H1 (cell line): ENCODE results near the gene DYNC1I1. TPM values are rescaled to one million over a fixed set of nuclear protein-coding genes. Genes with fewer than 3 reads are reported as not detected.

Experiments
- CTCF ChIA-PET: fragments of 300-600 bp; sonication (Branson Sonifier 250); formaldehyde crosslinking; loops from one replicate; lab custom pipeline; 2021; ENCODE audit not compliant: partially characterized antibody; lab: Charles Lee
- POLR2A ChIA-PET: fragments of 300-600 bp; sonication (Branson Sonifier 250); formaldehyde crosslinking; loops from one replicate; lab custom pipeline; 2021; ENCODE audit warnings: inconsistent platforms; ENCODE audit not compliant: partially characterized antibody; lab: Charles Lee
- DNase-seq, 2 experiments: peaks; one replicate each; pipeline versions ENCODE4 v3.0.0 to v3.0.0-alpha.2; 2010 to 2022; ENCODE audit warnings: low spot score in 2 of 2, low read depth in 1 of 2, mixed read lengths in 1 of 2
- FAIRE-seq: peaks from 2 replicates; lab custom pipeline; 2011; peaks lifted over from hg19 to GRCh38; lab: Jason Lieb, UNC
- H2AFZ ChIP-seq: 2 replicates; pipeline ENCODE4 v1.8.1; 2012; ENCODE audit warnings: low read length, inconsistent platforms
- H2AK5ac ChIP-seq: 2 replicates; pipeline ENCODE4 v1.6.1; 2013; ENCODE audit warnings: low read depth, low read length
- H2BK120ac ChIP-seq: replicated peaks from 2 replicates; pipeline ENCODE3; 2013; ENCODE audit warnings: low read depth, low read length, inconsistent platforms
- H2BK12ac ChIP-seq: 2 replicates; pipeline ENCODE4 v1.6.1; 2013; ENCODE audit warnings: low read depth, low read length
- H2BK15ac ChIP-seq: 2 replicates; pipeline ENCODE4 v1.6.1; 2013; ENCODE audit warnings: low read length
- H2BK20ac ChIP-seq: 2 replicates; pipeline ENCODE4 v1.6.1; 2013; ENCODE audit warnings: low read length
- H2BK5ac ChIP-seq: 2 replicates; pipeline ENCODE4 v1.6.1; 2013; ENCODE audit warnings: low read depth, low read length
- H3K14ac ChIP-seq: 2 replicates; pipeline ENCODE4 v1.6.1; 2013; ENCODE audit warnings: inconsistent platforms; ENCODE audit not compliant: insufficient read length
- H3K18ac ChIP-seq: 2 replicates; pipeline ENCODE4 v1.6.1; 2013; ENCODE audit warnings: low read length; ENCODE audit errors: extremely low read depth
- H3K23ac ChIP-seq: 2 replicates; pipeline ENCODE4 v1.6.1; 2013; ENCODE audit warnings: inconsistent platforms; ENCODE audit not compliant: insufficient read length
- H3K23me2 ChIP-seq: 2 replicates; pipeline ENCODE4 v1.6.1; 2013; ENCODE audit warnings: low read depth, low read length
- H3K27ac ChIP-seq: 2 replicates; pipeline ENCODE4 v1.6.1; 2011; ENCODE audit warnings: low read depth, low read length, inconsistent platforms
- H3K27me3 ChIP-seq, 4 experiments: replicated peaks in 1 of 4; 1 replicate in 1 of 4; 2 replicates in 3 of 4; pipeline versions ENCODE4 v1.6.1 to v1.8.1; 2011 to 2013; ENCODE audit warnings: low read length in 3 of 4, mild to moderate bottlenecking in 3 of 4, inconsistent platforms in 2 of 4, mixed read lengths in 2 of 4, moderate library complexity in 1 of 4; ENCODE audit not compliant: control insufficient read depth in 3 of 4, insufficient read depth in 3 of 4; ENCODE audit errors: extremely low read depth in 1 of 4
- H3K36me3 ChIP-seq, 4 experiments: 2 replicates each; pipeline versions ENCODE4 v1.6.1 to v1.8.1; 2011 to 2013; ENCODE audit warnings: mild to moderate bottlenecking in 4 of 4, low read length in 3 of 4, moderate library complexity in 2 of 4, control low read depth in 1 of 4, inconsistent platforms in 1 of 4; ENCODE audit not compliant: insufficient read depth in 4 of 4, control insufficient read depth in 2 of 4
- H3K4ac ChIP-seq: replicated peaks from 2 replicates; pipeline ENCODE3; 2013; ENCODE audit warnings: low read length, low read depth, mixed read lengths, inconsistent platforms; ENCODE audit not compliant: insufficient read length
- H3K4me1 ChIP-seq, 4 experiments: replicated peaks in 1 of 4; 1 replicate in 1 of 4; 2 replicates in 3 of 4; pipeline versions ENCODE4 v1.6.1 to v1.8.1; 2011 to 2013; ENCODE audit warnings: low read length in 3 of 4, inconsistent platforms in 2 of 4, mixed read lengths in 1 of 4; ENCODE audit not compliant: insufficient read depth in 4 of 4, control insufficient read depth in 3 of 4
- H3K4me2 ChIP-seq, 2 experiments: 2 replicates each; pipeline versions ENCODE4 v1.6.1 to v1.8.1; 2011 to 2013; ENCODE audit warnings: low read depth in 2 of 2, low read length in 2 of 2, control low read depth in 1 of 2, inconsistent platforms in 1 of 2, mild to moderate bottlenecking in 1 of 2; ENCODE audit not compliant: insufficient read depth in 1 of 2
- H3K4me3 ChIP-seq, 4 experiments: fragments of 200-600, 300-600 bp in 1 of 4; sonication (generic), shearing (Covaris generic), sonication (Bioruptor Twin) in 1 of 4; 2 replicates each; pipeline versions ENCODE4 v1.5.1 to v1.8.1; 2011 to 2016; ENCODE audit warnings: low read length in 4 of 4, low read depth in 3 of 4, control low read depth in 2 of 4, inconsistent platforms in 2 of 4, mild to moderate bottlenecking in 2 of 4, mixed read lengths in 1 of 4, moderate library complexity in 1 of 4; ENCODE audit not compliant: insufficient read depth in 2 of 4; ENCODE audit errors: extremely low read depth in 1 of 4
- H3K56ac ChIP-seq: replicated peaks from 2 replicates; pipeline ENCODE3; 2013; ENCODE audit warnings: low read depth, mild to moderate bottlenecking, mixed read lengths, low read length, inconsistent platforms; ENCODE audit not compliant: insufficient read length
- H3K79me1 ChIP-seq: 2 replicates; pipeline ENCODE4 v1.6.1; 2013; ENCODE audit warnings: low read depth, low read length, control low read depth
- H3K79me2 ChIP-seq, 2 experiments: 2 replicates each; pipeline versions ENCODE4 v1.6.1 to v1.8.1; 2012 to 2013; ENCODE audit warnings: low read length in 2 of 2, mild to moderate bottlenecking in 2 of 2, inconsistent platforms in 1 of 2; ENCODE audit not compliant: insufficient read depth in 2 of 2, control insufficient read depth in 1 of 2
- H3K9ac ChIP-seq, 4 experiments: replicated peaks in 1 of 4; 1 replicate in 1 of 4; 2 replicates in 3 of 4; pipeline versions ENCODE4 v1.6.1 to v1.8.1; 2011 to 2013; ENCODE audit warnings: low read depth in 3 of 4, low read length in 3 of 4, control low read depth in 2 of 4, mild to moderate bottlenecking in 2 of 4, moderate library complexity in 2 of 4, inconsistent platforms in 1 of 4; ENCODE audit errors: extremely low read depth in 1 of 4
- H3K9me3 ChIP-seq, 2 experiments: 2 replicates each; pipeline versions ENCODE4 v1.6.1 to v1.8.1; 2012 to 2013; ENCODE audit warnings: mild to moderate bottlenecking in 2 of 2, moderate library complexity in 2 of 2, control low read depth in 1 of 2, inconsistent platforms in 1 of 2, low read depth in 1 of 2, low read length in 1 of 2, mixed read lengths in 1 of 2; ENCODE audit not compliant: insufficient read depth in 2 of 2
- H4K20me1 ChIP-seq, 2 experiments: replicated peaks in 1 of 2; 2 replicates each; pipeline versions ENCODE3 to v1.8.1; 2011 to 2013; ENCODE audit warnings: inconsistent platforms in 2 of 2, low read length in 2 of 2, mild to moderate bottlenecking in 1 of 2; ENCODE audit not compliant: insufficient read depth in 2 of 2, control insufficient read depth in 1 of 2
- H4K5ac ChIP-seq: 2 replicates; pipeline ENCODE4 v1.6.1; 2013; ENCODE audit warnings: low read length, low read depth, mixed read lengths, inconsistent platforms; ENCODE audit not compliant: insufficient read length
- H4K8ac ChIP-seq: 2 replicates; pipeline ENCODE4 v1.8.0; 2013; ENCODE audit warnings: mild to moderate bottlenecking, moderate library complexity, low read length, inconsistent platforms; ENCODE audit not compliant: insufficient read depth; ENCODE audit errors: extremely low read depth
- H4K91ac ChIP-seq: replicated peaks from 2 replicates; pipeline ENCODE3; 2013; ENCODE audit warnings: low read length, mixed read lengths, inconsistent platforms; ENCODE audit not compliant: insufficient read length
- GABPA ChIP-seq: IDR thresholded peaks from 2 replicates; pipeline ENCODE4 v1.6.1; 2011; ENCODE audit warnings: mild to moderate bottlenecking, low read length, moderate library complexity, borderline replicate concordance; ENCODE audit not compliant: insufficient read depth
- HDAC6 ChIP-seq: IDR thresholded peaks from one replicate; pipeline ENCODE4 v1.7.1; 2012; ENCODE audit warnings: low read depth, mild to moderate bottlenecking, inconsistent platforms, low read length, moderate library complexity
- PHF8 ChIP-seq: fragments of 200-600 bp; sonication (generic); conservative IDR thresholded peaks from 2 replicates; pipeline ENCODE4 v1.7.1; 2012; ENCODE audit warnings: low read depth, mild to moderate bottlenecking, inconsistent platforms, low read length, moderate library complexity
- POU5F1 ChIP-seq: IDR thresholded peaks from 2 replicates; pipeline ENCODE4 v1.6.1; 2011; ENCODE audit warnings: low read depth, mild to moderate bottlenecking, low read length, moderate library complexity
- SAP30 ChIP-seq: fragments of 300-600 bp; sonication (generic); IDR thresholded peaks from 2 replicates; pipeline ENCODE4 v1.7.1; 2012; ENCODE audit warnings: low read length, moderate library complexity, mild to moderate bottlenecking, inconsistent platforms; ENCODE audit not compliant: insufficient read depth, insufficient replicate concordance
- SP2 ChIP-seq: IDR thresholded peaks from 2 replicates; pipeline ENCODE4 v1.6.1; 2012; ENCODE audit warnings: mild to moderate bottlenecking, low read length, inconsistent platforms
- WGBS, 2 experiments: shearing (Covaris generic) in 1 of 2; methylation state at CpG; one replicate each; pipeline versions ENCODE4 v1.1.6 to v1.1.7; 2013 to 2015; ENCODE audit warnings: low lambda C conversion rate in 2 of 2, mixed read lengths in 2 of 2, inconsistent platforms in 1 of 2, low coverage in 1 of 2, missing lambda C conversion rate in 1 of 2; ENCODE audit not compliant: insufficient replicate concordance in 2 of 2, insufficient coverage in 1 of 2, insufficient read length in 1 of 2; ENCODE audit errors: extremely low coverage in 1 of 2, missing lambda C conversion rate in 1 of 2; 5-methylcytosine and 5-hydroxymethylcytosine counted together
- polyA plus RNA-seq, 7 experiments: library from polyadenylated mRNA; depleted of rRNA in 3 of 7; stranded (reverse) in 5 of 7; unstranded in 2 of 7; fragments of >200 nt in 5 of 7; fragments of 200-250 nt in 2 of 7; gene quantifications; 1 replicate in 5 of 7; 2 replicates in 1 of 7; 4 replicates in 1 of 7; pipeline versions ENCODE4 v1.2.1 to v1.2.3, GENCODE V29; 2011 to 2013; ENCODE audit warnings: missing spikeins in 2 of 7, mixed read lengths in 2 of 7
- total RNA-seq: library from RNA; stranded (reverse); fragmentation: NEBNext Ultra II Directional; extraction: Animal tissue kit (Norgen Biotek cat#: 25700); gene quantifications from 2 replicates; pipeline ENCODE4 v1.2.1, GENCODE V29; 2021

DYNC1I1 gene
- total and polyA plus RNA-seq, 2 of the 8 experiments (the other 6 are each of a cell fraction or from before 2014, with no cell fraction given) = 0.45 to 0.58 TPM

DNA sequence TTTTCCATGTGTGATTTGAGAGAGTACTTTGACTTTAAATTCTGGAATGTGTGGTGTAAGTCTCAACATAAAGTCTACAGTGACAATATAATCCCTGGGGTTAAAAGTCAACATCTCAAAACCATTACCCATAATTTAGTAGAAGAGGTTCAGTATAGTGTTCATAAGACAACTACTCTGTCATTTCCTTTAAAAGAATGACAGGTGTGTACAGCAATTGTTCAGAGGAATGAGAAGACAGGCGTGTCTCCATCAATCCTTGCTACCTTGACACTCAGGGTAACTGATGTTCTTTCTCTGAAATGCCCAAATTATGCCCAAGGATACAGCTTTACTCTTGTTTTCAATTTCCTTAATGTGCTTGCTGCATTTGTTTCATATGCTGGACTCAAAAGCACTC, 256.4 kb downstream of the DYNC1I1 start:
- H3K79me1 ChIP-seq = no peaks in the 10 kb centered on the region
- H3K9me3 ChIP-seq = no peaks in the 10 kb centered on the region
- H3K4me2 ChIP-seq = no peak overlapping the region
- no peaks in the 10 kb centered on the region for H4K20me1 ChIP-seq
- H4K91ac ChIP-seq = no peak overlapping the region
- H3K4me3 ChIP-seq = no peak overlapping the region
- no peak overlapping the region for H3K9ac ChIP-seq
- H3K4ac ChIP-seq = no peak overlapping the region
- H3K79me2 ChIP-seq = no peaks in the 10 kb centered on the region
- H3K56ac ChIP-seq = no peak overlapping the region
- H3K36me3 ChIP-seq = no peaks in the 10 kb centered on the region
- no peak overlapping the region for H3K14ac ChIP-seq
- no peak overlapping the region for H2BK120ac ChIP-seq
- H2AFZ ChIP-seq = no peak overlapping the region
- no peak for FAIRE-seq
- no peak overlapping the region for H3K23ac ChIP-seq
- H2BK20ac ChIP-seq = no peak overlapping the region
- no peaks in the 10 kb centered on the region; the same call in 1 of the 2 replicates for H3K23me2 ChIP-seq
- no peaks in the 10 kb centered on the region for H3K4me1 ChIP-seq
- H3K18ac ChIP-seq = no peak overlapping the region
- POLR2A ChIA-PET = no interaction called here
- H2AK5ac ChIP-seq = no peak overlapping the region
- WGBS, 2 experiments = 76% methylated on average over 1 of the region's 1 CpG; no CpG with 5 or more reads in 1 of the 2 experiments
- no peak overlapping the region for H3K27ac ChIP-seq
- DNase-seq = no peak
- no peak overlapping the region for H4K8ac ChIP-seq
- H3K27me3 ChIP-seq = no peaks in the 10 kb centered on the region
- CTCF ChIA-PET = no interaction called here
- no peak overlapping the region for H2BK15ac ChIP-seq
- no peak overlapping the region for H2BK12ac ChIP-seq
- no peak overlapping the region for H4K5ac ChIP-seq
- no peak overlapping the region for H2BK5ac ChIP-seq
- TF ChIP-seq PHF8 = no peak
- TF ChIP-seq SP2 = no peak
- no peak for TF ChIP-seq HDAC6
- TF ChIP-seq POU5F1 = no peak
- no peak for TF ChIP-seq GABPA
- TF ChIP-seq SAP30 = no peak
